Hepatocyte (in vitro differentiated cells): ENCODE measurements around the gene AGAP5. TPM values are rescaled to one million over a fixed set of nuclear protein-coding genes. Genes with fewer than 3 reads are reported as not detected.

Experiments used
- DNase-seq: peaks from one replicate; pipeline ENCODE4 v3.0.0-alpha.2; 2016; ENCODE audit warnings: low spot score
- H2AFZ ChIP-seq: fragments of 200-600 bp; sonication (generic); 2 replicates; pipeline ENCODE4 v1.6.0; 2016; ENCODE audit warnings: antibody characterized with exemption, mild to moderate bottlenecking
- H3K27ac ChIP-seq: fragments of 200-600 bp; sonication (generic); 2 replicates; pipeline ENCODE4 v1.5.1; 2016; ENCODE audit warnings: mild to moderate bottlenecking
- H3K27me3 ChIP-seq: fragments of 200-600 bp; sonication (generic); 2 replicates; pipeline ENCODE4 v1.6.1; 2016
- H3K36me3 ChIP-seq: fragments of 200-600 bp; sonication (generic); replicated peaks from 2 replicates; pipeline ENCODE4 v1.5.1; 2016; ENCODE audit warnings: low read depth; ENCODE audit not compliant: insufficient read depth
- H3K4me1 ChIP-seq: fragments of 200-600 bp; sonication (generic); 2 replicates; pipeline ENCODE4 v1.5.1; 2016; ENCODE audit warnings: mild to moderate bottlenecking, moderate library complexity; ENCODE audit not compliant: insufficient read depth
- H3K4me2 ChIP-seq: fragments of 200-600 bp; sonication (generic); 2 replicates; pipeline ENCODE4 v1.6.0; 2016
- H3K4me3 ChIP-seq: fragments of 200-600 bp; sonication (generic); 2 replicates; pipeline ENCODE4 v1.5.1; 2016; ENCODE audit warnings: mild to moderate bottlenecking
- H3K79me2 ChIP-seq: fragments of 200-600 bp; sonication (generic); 2 replicates; pipeline ENCODE4 v1.6.0; 2017; ENCODE audit warnings: mild to moderate bottlenecking
- H3K9me2 ChIP-seq: fragments of 200-600 bp; sonication (generic); replicated peaks from 2 replicates; pipeline ENCODE4 v1.6.0; 2017; ENCODE audit warnings: mild to moderate bottlenecking; ENCODE audit not compliant: insufficient read depth
- H3K9me3 ChIP-seq: fragments of 200-600 bp; sonication (generic); 2 replicates; pipeline ENCODE4 v1.5.1; 2016; ENCODE audit warnings: low read depth, mild to moderate bottlenecking
- H4K20me1 ChIP-seq: fragments of 200-600 bp; sonication (generic); 2 replicates; pipeline ENCODE4 v1.6.0; 2016; ENCODE audit warnings: mild to moderate bottlenecking; ENCODE audit not compliant: insufficient read depth, poor library complexity, severe bottlenecking
- CTCF ChIP-seq: fragments of 200-600 bp; sonication (generic); IDR thresholded peaks from 2 replicates; pipeline ENCODE4 v1.5.1; 2016; ENCODE audit warnings: antibody characterized with exemption, mild to moderate bottlenecking; ENCODE audit not compliant: poor library complexity
- EZH2 ChIP-seq: fragments of 200-600 bp; sonication (generic); IDR thresholded peaks from 2 replicates; pipeline ENCODE4 v1.6.1; 2016; ENCODE audit warnings: antibody characterized with exemption, mild to moderate bottlenecking, borderline replicate concordance
- EZH2phosphoT487 ChIP-seq: fragments of 200-600 bp; sonication (generic); IDR thresholded peaks from one replicate; pipeline ENCODE4 v1.6.1; 2018; ENCODE audit warnings: antibody characterized with exemption, mild to moderate bottlenecking, low read depth, moderate library complexity; ENCODE audit not compliant: unreplicated experiment, severe bottlenecking
- WGBS: methylation state at CpG from one replicate; pipeline ENCODE4 v1.1.6; 2016; ENCODE audit warnings: low lambda C conversion rate; ENCODE audit errors: missing lambda C conversion rate; 5-methylcytosine and 5-hydroxymethylcytosine counted together
- polyA plus RNA-seq: library from polyadenylated mRNA; unstranded; fragments of >200 nt; fragmentation: Nextera tagmentation; extraction: Ambion mirVana; gene quantifications from 2 replicates; pipeline ENCODE4 v1.2.1, GENCODE V29; 2016
- small RNA-seq: library from RNA; depleted of rRNA; stranded (forward); fragments of <200 nt; gene quantifications from one replicate; pipeline ENCODE3, GENCODE V24; 2014
- total RNA-seq: library from RNA; depleted of rRNA; stranded (reverse); fragments of >200 nt; gene quantifications from 2 replicates; pipeline ENCODE4 v1.2.3, GENCODE V29; 2014

The AGAP5 gene
- total and polyA plus RNA-seq, 2 experiments from 2014 or later: 1.9 to 3.6 TPM

- no peaks in the 10 kb centered on the region for H3K9me3 ChIP-seq
- H3K36me3 ChIP-seq: no peaks in the 10 kb centered on the region
- H3K27me3 ChIP-seq: no peaks in the 10 kb centered on the region
- peak overlapping the region; percentile 51 for H3K4me3 ChIP-seq
- no peaks in the 10 kb centered on the region for H3K9me2 ChIP-seq
- TF ChIP-seq EZH2phosphoT487: no peak
- no peak for TF ChIP-seq EZH2
- TF ChIP-seq CTCF: no peak
- peak overlapping the region; percentile 78 for H3K27ac ChIP-seq
- peak overlapping the region; percentile 81 for H2AFZ ChIP-seq
- H3K4me1 ChIP-seq: peaks cover 3% of the 10 kb centered on the region
- H4K20me1 ChIP-seq: no peaks in the 10 kb centered on the region
- 1% methylated on average over 36 of the region's 46 CpGs for WGBS
- H3K79me2 ChIP-seq: peaks cover 42% of the 10 kb centered on the region
- peak; percentile 50 for DNase-seq
- peak overlapping the region; percentile 66 for H3K4me2 ChIP-seq
These were observed 72.7 kb downstream of the AGAP5 start for GRCh38 chr10:73625004-73625883.

Small RNAs within 50 kb of the gene (small RNA-seq; reads per million reads assigned to genes)
- gene AC022400.4 (not detected), gene RNA5SP320 (not detected)

Other genes with a start within 250 kb of the AGAP5 start
- gene PPP3CB, start 202.1 kb downstream of the AGAP5 start, total RNA-seq: 33.8 and 41.4 TPM in 2 replicates
- gene PPP3CB, start 202.1 kb downstream of the AGAP5 start, polyA plus RNA-seq: 11.8 and 15.0 TPM in 2 replicates
- gene USP54, start 106.8 kb downstream of the AGAP5 start, total RNA-seq: 61.6 and 83.4 TPM in 2 replicates
- gene USP54, start 106.8 kb downstream of the AGAP5 start, polyA plus RNA-seq: 13.2 and 19.4 TPM in 2 replicates
- gene MYOZ1, start 56.6 kb downstream of the AGAP5 start, total RNA-seq: 0.20 and 0.50 TPM in 2 replicates
- 0.44 and 1.3 TPM in 2 replicates for gene MYOZ1, start 56.6 kb downstream of the AGAP5 start, polyA plus RNA-seq
- not detected in 2 replicates for gene SYNPO2L, start 42.1 kb downstream of the AGAP5 start, total RNA-seq
- gene SYNPO2L, start 42.1 kb downstream of the AGAP5 start, polyA plus RNA-seq: 0.40 TPM in 1 of 2 replicates, not detected in the other
- 59.4 and 60.2 TPM in 2 replicates for gene SEC24C, start 46.3 kb upstream of the AGAP5 start, total RNA-seq
- gene SEC24C, start 46.3 kb upstream of the AGAP5 start, polyA plus RNA-seq: 46.8 and 47.6 TPM in 2 replicates
- 45.3 and 59.1 TPM in 2 replicates for gene CHCHD1, start 83.9 kb upstream of the AGAP5 start, total RNA-seq
- gene CHCHD1, start 83.9 kb upstream of the AGAP5 start, polyA plus RNA-seq: 86.1 and 95.2 TPM in 2 replicates
- gene ZSWIM8, start 87.5 kb upstream of the AGAP5 start, total RNA-seq: 83.7 and 101 TPM in 2 replicates
- gene ZSWIM8, start 87.5 kb upstream of the AGAP5 start, polyA plus RNA-seq: 98.5 and 103 TPM in 2 replicates
- gene NDST2, start 113.5 kb upstream of the AGAP5 start, total RNA-seq: 10.7 and 29.9 TPM in 2 replicates
- 21.1 and 24.9 TPM in 2 replicates for gene NDST2, start 113.5 kb upstream of the AGAP5 start, polyA plus RNA-seq
- gene CAMK2G, start 176.4 kb upstream of the AGAP5 start, total RNA-seq: 22.5 and 25.0 TPM in 2 replicates
- gene CAMK2G, start 176.4 kb upstream of the AGAP5 start, polyA plus RNA-seq: 5.2 and 5.9 TPM in 2 replicates
- 2.8 and 5.2 TPM in 2 replicates for gene PLAU, start 213.0 kb upstream of the AGAP5 start, total RNA-seq
- gene PLAU, start 213.0 kb upstream of the AGAP5 start, polyA plus RNA-seq: 10.4 and 11.1 TPM in 2 replicates